ENCODE results near the gene METAP2. TPM values are rescaled to one million over a fixed set of nuclear protein-coding genes. Genes with fewer than 3 reads are reported as not detected.

METAP2 gene
- polyA plus RNA-seq, 1 experiment, result 135 TPM

- no peaks in the 10 kb centered on the region for H3K9me3 ChIP-seq (ENCODE audit: control insufficient read depth, insufficient read depth, low read length)
- H3K27ac ChIP-seq (ENCODE audit: low read depth, low read length), result no peak overlapping the region
- no peaks in the 10 kb centered on the region for H3K27me3 ChIP-seq (ENCODE audit: control insufficient read depth, insufficient read depth, low read length)
- H3K4me3 ChIP-seq (ENCODE audit: low read depth, low read length), result no peak overlapping the region
- CTCF ChIA-PET, result interaction anchor here (0.6 to 2.7 kb wide), 4 partner anchors 16 to 262 kb away, joined by 3 to 20 read pairs (median 9); no protein-coding TSS in a partner anchor
- no peak for DNase-seq (ENCODE audit: low read depth, low spot score)
- POLR2A ChIA-PET, result interaction anchor here (0.5 to 0.6 kb wide), 2 partner anchors 17 to 57 kb away, joined by 4 to 6 read pairs; no protein-coding TSS in a partner anchor
- no peak for TF ChIP-seq CTCF (IDR thresholded peaks at IDR 0.05; ENCODE audit: low read depth, low read length)
Measured at GRCh38 chr12:95516757-95517156, 42.8 kb downstream of the METAP2 start.

DNA sequence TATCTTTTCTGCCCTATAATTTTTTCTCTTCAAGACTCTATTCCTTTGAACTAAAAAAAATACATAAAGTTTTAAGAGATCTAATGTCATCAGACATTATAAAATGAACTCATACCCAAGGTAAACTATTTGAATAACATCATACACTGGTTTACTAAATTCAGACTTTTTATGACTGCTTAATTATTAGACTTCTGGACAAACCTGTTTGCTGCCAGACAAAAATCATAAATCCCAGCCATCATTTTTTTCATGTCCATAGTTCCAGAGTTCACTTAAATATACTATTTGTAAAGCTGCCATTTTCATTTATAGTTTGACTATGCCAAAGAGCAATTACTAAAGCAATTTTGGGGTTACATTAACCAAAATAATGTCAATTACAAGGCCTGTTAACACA is 43.3 kb downstream of the METAP2 start:
- no peak for TF ChIP-seq CTCF (IDR thresholded peaks at IDR 0.05; ENCODE audit: low read depth, low read length)
- H3K27me3 ChIP-seq (ENCODE audit: control insufficient read depth, insufficient read depth, low read length), result no peaks in the 10 kb centered on the region
- ChIA-PET CTCF (interaction anchor here (0.6 to 2.7 kb wide), 4 partner anchors 15 to 262 kb away, joined by 3 to 20 read pairs (median 9); no protein-coding TSS in a partner anchor), POLR2A (no interaction called here)
- H3K4me3 ChIP-seq (ENCODE audit: low read depth, low read length), result no peak overlapping the region
- H3K27ac ChIP-seq (ENCODE audit: low read depth, low read length), result no peak overlapping the region
- no peak for DNase-seq (ENCODE audit: low read depth, low spot score)
- H3K9me3 ChIP-seq (ENCODE audit: control insufficient read depth, insufficient read depth, low read length), result no peaks in the 10 kb centered on the region

GRCh38 chr12:95518944-95519343 is 45.0 kb downstream of the METAP2 start:
- no peak for DNase-seq (ENCODE audit: low read depth, low spot score)
- H3K4me3 ChIP-seq (ENCODE audit: low read depth, low read length), result no peak overlapping the region
- no peak for TF ChIP-seq CTCF (IDR thresholded peaks at IDR 0.05; ENCODE audit: low read depth, low read length)
- POLR2A ChIA-PET, result no interaction called here
- no peaks in the 10 kb centered on the region for H3K27me3 ChIP-seq (ENCODE audit: control insufficient read depth, insufficient read depth, low read length)
- CTCF ChIA-PET, result interaction anchor here (2.6 to 2.7 kb wide), 2 partner anchors 15 to 56 kb away, joined by 14 to 20 read pairs; no protein-coding TSS in a partner anchor
- no peak overlapping the region for H3K27ac ChIP-seq (ENCODE audit: low read depth, low read length)
- H3K9me3 ChIP-seq (ENCODE audit: control insufficient read depth, insufficient read depth, low read length), result no peaks in the 10 kb centered on the region

DNA sequence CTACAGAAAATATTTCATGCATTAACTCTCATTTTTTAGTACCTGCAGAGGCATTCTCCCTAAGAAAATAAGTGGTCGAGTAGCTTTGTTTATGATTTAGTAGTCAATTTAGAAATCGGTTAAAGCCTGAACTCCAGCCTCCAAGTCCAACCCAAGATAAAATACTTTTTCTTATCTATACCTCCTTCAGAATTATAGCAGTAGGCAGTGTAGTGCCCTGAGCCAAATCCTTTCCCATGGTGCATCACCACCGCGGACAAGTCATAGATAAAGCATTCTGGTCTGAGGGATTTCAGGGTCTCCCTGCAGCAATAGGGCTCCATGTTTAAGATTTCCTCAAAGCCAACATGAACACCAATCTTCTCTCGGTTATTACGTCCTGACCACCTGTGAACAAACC is 46.9 kb downstream of the METAP2 start:
- Histone ChIP-seq H3K4me3 (ENCODE audit: low read depth, low read length) (no peak overlapping the region), H3K27ac (ENCODE audit: low read depth, low read length) (no peak overlapping the region), H3K27me3 (ENCODE audit: control insufficient read depth, insufficient read depth, low read length) (no peaks in the 10 kb centered on the region), H3K9me3 (ENCODE audit: control insufficient read depth, insufficient read depth, low read length) (no peaks in the 10 kb centered on the region)
- no peak for TF ChIP-seq CTCF (IDR thresholded peaks at IDR 0.05; ENCODE audit: low read depth, low read length)
- ChIA-PET CTCF (no interaction called here), POLR2A (no interaction called here)
- no peak for DNase-seq (ENCODE audit: low read depth, low spot score)

- no peak for DNase-seq (ENCODE audit: low read depth, low spot score)
- ChIA-PET POLR2A (no interaction called here), CTCF (interaction anchor here (0.7 to 1.7 kb wide), 2 partner anchors 12 to 51 kb away, joined by 4 to 5 read pairs; no protein-coding TSS in a partner anchor)
- Histone ChIP-seq H3K27ac (ENCODE audit: low read depth, low read length) (no peak overlapping the region), H3K4me3 (ENCODE audit: low read depth, low read length) (no peak overlapping the region), H3K27me3 (ENCODE audit: control insufficient read depth, insufficient read depth, low read length) (no peaks in the 10 kb centered on the region), H3K9me3 (ENCODE audit: control insufficient read depth, insufficient read depth, low read length) (no peaks in the 10 kb centered on the region)
- no peak for TF ChIP-seq CTCF (IDR thresholded peaks at IDR 0.05; ENCODE audit: low read depth, low read length)
Measured at GRCh38 chr12:95522692-95523091, 48.7 kb downstream of the METAP2 start.
